Measurements from ENCODE around the gene PREP.

- TF ChIP-seq CTCF (IDR thresholded peaks at IDR 0.05) (no peak), EP300 (IDR thresholded peaks at IDR 0.05; ENCODE audit: low read depth) (no peak), POLR2AphosphoS5 (IDR thresholded peaks at IDR 0.05) (no peak), POLR2A (IDR thresholded peaks at IDR 0.05) (no peak)
Observed at GRCh38 chr6:105442369-105442768, 39.5 kb upstream of the PREP start.
